HepG2 (cell line): ENCODE results near the gene CSHL1. TPM values are rescaled to one million over a fixed set of nuclear protein-coding genes. Genes with fewer than 3 reads are reported as not detected.
A peak's percentile ranks its signal among the peaks of the same experiment; 100 is the strongest.

Experiments
- ARHGAP35 ChIP-seq: sonication (generic); formaldehyde crosslinking; IDR thresholded peaks from 2 replicates; pipeline ENCODE4 v1.9.0; 2022; ENCODE audit warnings: mild to moderate bottlenecking, inconsistent platforms, moderate library complexity, missing genetic modification reagents, borderline replicate concordance
- CBX2 ChIP-seq, 2 experiments: fragments of 200-600 bp in 1 of 2; sonication (generic); formaldehyde crosslinking in 1 of 2; IDR thresholded peaks; 2 replicates each; pipeline versions ENCODE4 v1.7.0 to v1.8.1; 2018 to 2022; ENCODE audit warnings: low read depth in 2 of 2, low read length in 1 of 2, mild to moderate bottlenecking in 1 of 2, missing genetic modification reagents in 1 of 2
- DNMT3B ChIP-seq: conservative IDR thresholded peaks from 2 replicates; pipeline ENCODE4 v1.6.1; 2016; ENCODE audit warnings: missing biosample characterization, control low read depth
- EEA1 ChIP-seq: sonication (generic); formaldehyde crosslinking; IDR thresholded peaks from 2 replicates; pipeline ENCODE4 v1.5.1; 2020; ENCODE audit warnings: mild to moderate bottlenecking, missing genetic modification reagents, borderline replicate concordance
- EP300 ChIP-seq, 3 experiments: sonication (generic) in 1 of 3; formaldehyde crosslinking in 1 of 3; IDR thresholded peaks; 2 replicates each; pipeline versions ENCODE4 v1.5.1 to v1.6.1; 2011 to 2020; ENCODE audit warnings: low read depth in 2 of 3, low read length in 2 of 3, borderline replicate concordance in 1 of 3, improper control_type of control experiment in 1 of 3, mild to moderate bottlenecking in 1 of 3, missing genetic modification reagents in 1 of 3, moderate library complexity in 1 of 3
- FIP1L1 ChIP-seq: fragments of 200-400 bp; formaldehyde crosslinking; IDR thresholded peaks from 2 replicates; pipeline ENCODE4 v1.6.1; 2018; ENCODE audit warnings: low read depth, mild to moderate bottlenecking, low read length, moderate library complexity, borderline replicate concordance; ENCODE audit not compliant: insufficient read depth
- PCBP1 ChIP-seq: fragments of 200-400 bp; formaldehyde crosslinking; IDR thresholded peaks from 2 replicates; pipeline ENCODE4 v1.6.1; 2017; ENCODE audit warnings: mild to moderate bottlenecking, low read depth, low read length, borderline replicate concordance
- WIZ ChIP-seq: sonication (generic); formaldehyde crosslinking; IDR thresholded peaks from 2 replicates; pipeline ENCODE4 v1.5.1; 2020; ENCODE audit warnings: mild to moderate bottlenecking, missing genetic modification reagents
- ZBTB1 ChIP-seq: sonication (generic); formaldehyde crosslinking; IDR thresholded peaks from 2 replicates; pipeline ENCODE4 v1.4.0; 2020; ENCODE audit warnings: missing genetic modification reagents, borderline replicate concordance
- ZNF296 ChIP-seq: sonication (generic); formaldehyde crosslinking; conservative IDR thresholded peaks from 2 replicates; pipeline ENCODE4 v1.5.0; 2020; ENCODE audit warnings: mild to moderate bottlenecking, missing genetic modification reagents
- ZNF484 ChIP-seq: sonication (generic); formaldehyde crosslinking; IDR thresholded peaks from 2 replicates; pipeline ENCODE4 v1.5.1; 2020; ENCODE audit warnings: mild to moderate bottlenecking, low read depth, missing genetic modification reagents, borderline replicate concordance
- ZNF572 ChIP-seq: sonication (generic); formaldehyde crosslinking; IDR thresholded peaks from 2 replicates; pipeline ENCODE4 v1.5.1; 2020; ENCODE audit warnings: mild to moderate bottlenecking, missing genetic modification reagents
- ZNF598 ChIP-seq: sonication (generic); formaldehyde crosslinking; IDR thresholded peaks from 2 replicates; pipeline ENCODE4 v1.5.1; 2020; ENCODE audit warnings: mild to moderate bottlenecking, missing genetic modification reagents, borderline replicate concordance
- ZNF614 ChIP-seq: IDR thresholded peaks from 2 replicates; pipeline ENCODE4 v1.6.1; 2018; ENCODE audit warnings: missing biosample characterization, missing genetic modification reagents, inconsistent platforms, borderline replicate concordance
- ZSCAN21 ChIP-seq: sonication (generic); formaldehyde crosslinking; IDR thresholded peaks from 2 replicates; pipeline ENCODE4 v1.8.0; 2022; ENCODE audit warnings: mild to moderate bottlenecking, missing genetic modification reagents, moderate library complexity, borderline replicate concordance
- polyA plus RNA-seq, 8 experiments: library from polyadenylated mRNA; depleted of rRNA in 3 of 8; stranded (reverse) in 7 of 8; unstranded in 1 of 8; fragments of >200 nt; fragmentation: Illumina TruSeq in 4 of 8; extraction: Trizol in 4 of 8; gene quantifications; 2 replicates each; pipeline versions ENCODE4 v1.2.1 to v1.2.3, GENCODE V29; 2011 to 2016; ENCODE audit warnings: low read depth in 4 of 8, missing spikeins in 1 of 8, mixed read lengths in 1 of 8; ENCODE audit not compliant: insufficient read depth in 1 of 8
- total RNA-seq, 5 experiments: library from RNA; depleted of rRNA; stranded (reverse); fragments of >200 nt; fragmentation: Illumina TruSeq; extraction: Trizol; gene quantifications; 2 replicates each; pipeline ENCODE4 v1.2.3, GENCODE V29; 2016; ENCODE audit warnings: low read depth in 1 of 5
- TF ChIP-seq, protein P1 (sequence below): sonication (generic); formaldehyde crosslinking; IDR thresholded peaks from 2 replicates; pipeline ENCODE4 v1.5.1; 2020; ENCODE audit warnings: missing genetic modification reagents, mild to moderate bottlenecking, borderline replicate concordance
- TF ChIP-seq, protein P2 (sequence below): sonication (generic); formaldehyde crosslinking; IDR thresholded peaks from 2 replicates; pipeline ENCODE4 v1.5.0; 2020; ENCODE audit warnings: missing genetic modification reagents
- TF ChIP-seq, protein P3 (sequence below): sonication (generic); formaldehyde crosslinking; IDR thresholded peaks from 2 replicates; pipeline ENCODE4 v1.5.1; 2020; ENCODE audit warnings: missing genetic modification reagents, mild to moderate bottlenecking, borderline replicate concordance
- TF ChIP-seq, protein P4 (sequence below): sonication (generic); formaldehyde crosslinking; IDR thresholded peaks from 2 replicates; pipeline ENCODE4 v1.4.0; 2020; ENCODE audit warnings: mild to moderate bottlenecking, missing genetic modification reagents
- TF ChIP-seq, protein P5 (sequence below): IDR thresholded peaks from 2 replicates; pipeline ENCODE4 v1.4.0; 2020; ENCODE audit warnings: mild to moderate bottlenecking, missing genetic modification reagents

The CSHL1 gene
- total and polyA plus RNA-seq, 2 of the 13 experiments (the other 11 are each of a cell fraction or from before 2014, with no cell fraction given) = not detected

DNA sequence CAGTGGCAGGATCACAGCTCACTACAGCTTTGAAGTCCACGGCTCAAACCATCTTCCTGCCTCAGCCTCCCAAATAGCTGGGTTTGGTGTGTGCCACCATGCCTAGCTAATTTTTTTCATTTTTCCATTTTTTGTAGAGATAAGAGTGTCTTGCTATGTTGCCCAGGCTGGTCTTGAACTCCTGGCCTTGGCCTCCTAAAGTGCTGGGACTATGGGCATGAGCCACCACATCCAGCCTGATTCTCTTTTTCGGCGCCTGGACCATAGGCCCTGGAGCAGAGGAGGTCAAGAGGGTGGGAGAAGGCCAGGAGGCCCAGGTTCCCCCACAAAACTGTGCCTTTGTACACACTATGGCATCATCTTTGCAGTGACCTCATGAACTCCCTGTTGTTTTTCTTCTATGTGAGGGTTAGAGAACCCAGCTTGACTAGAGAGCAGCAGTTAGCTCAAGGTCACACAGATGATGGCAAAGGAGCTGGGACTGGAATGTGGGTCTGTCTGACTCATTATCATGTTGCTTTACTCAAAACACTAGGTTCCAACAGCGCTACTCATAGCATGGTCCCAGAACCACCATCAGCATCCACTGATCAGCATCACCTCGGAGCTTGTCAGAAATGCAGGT is 45.4 kb upstream of the CSHL1 start (continued):
- TF ChIP-seq ZNF572 (CRISPR knock-in tag) = no peak
- no peak for TF ChIP-seq PCBP1
- no peak for TF ChIP-seq ZBTB1
- TF ChIP-seq, protein P1, sequence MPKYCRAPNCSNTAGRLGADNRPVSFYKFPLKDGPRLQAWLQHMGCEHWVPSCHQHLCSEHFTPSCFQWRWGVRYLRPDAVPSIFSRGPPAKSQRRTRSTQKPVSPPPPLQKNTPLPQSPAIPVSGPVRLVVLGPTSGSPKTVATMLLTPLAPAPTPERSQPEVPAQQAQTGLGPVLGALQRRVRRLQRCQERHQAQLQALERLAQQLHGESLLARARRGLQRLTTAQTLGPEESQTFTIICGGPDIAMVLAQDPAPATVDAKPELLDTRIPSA (CRISPR knock-in tag) = no peak
- TF ChIP-seq ZNF598 (CRISPR knock-in tag) = no peak
- TF ChIP-seq ZNF484 (CRISPR knock-in tag) = no peak
- TF ChIP-seq FIP1L1 = no peak
- TF ChIP-seq DNMT3B = peak; percentile 90; the same call in 1 of the 2 replicates
- TF ChIP-seq, protein P2, sequence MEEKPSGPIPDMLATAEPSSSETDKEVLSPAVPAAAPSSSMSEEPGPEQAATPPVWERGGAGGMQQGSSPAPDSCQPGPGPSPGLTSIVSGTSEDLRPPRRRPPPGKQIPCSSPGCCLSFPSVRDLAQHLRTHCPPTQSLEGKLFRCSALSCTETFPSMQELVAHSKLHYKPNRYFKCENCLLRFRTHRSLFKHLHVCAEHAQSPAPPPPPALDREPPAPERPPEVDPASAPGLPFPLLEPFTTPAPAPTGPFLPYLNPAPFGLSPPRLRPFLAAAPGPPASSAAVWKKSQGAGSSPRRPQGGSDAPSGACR = no peak
- TF ChIP-seq EP300 (IDR thresholded peaks at IDR 0.05; ENCODE audit: low read depth in 2 of 2, low read length in 2 of 2) = peak in 1 of 2 experiments; percentile 49; a peak in 1 of 4 replicates
- no peak; the same call in 1 of the 2 replicates for TF ChIP-seq EP300 (CRISPR knock-in tag; IDR thresholded peaks at IDR 0.05; ENCODE audit: borderline replicate concordance)
- TF ChIP-seq, protein P3, sequence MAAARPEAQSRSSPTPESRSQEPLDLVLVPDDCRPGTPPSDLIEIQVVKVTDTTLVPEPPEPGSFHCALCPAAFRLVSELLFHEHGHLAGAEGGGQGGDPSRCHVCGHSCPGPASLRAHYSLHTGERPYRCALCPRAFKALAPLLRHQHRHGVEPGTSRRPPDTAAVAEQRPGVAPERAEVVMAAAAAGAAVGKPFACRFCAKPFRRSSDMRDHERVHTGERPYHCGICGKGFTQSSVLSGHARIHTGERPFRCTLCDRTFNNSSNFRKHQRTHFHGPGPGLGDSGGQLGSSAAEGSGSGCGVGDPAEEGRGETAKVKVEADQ (CRISPR knock-in tag) = no peak
- TF ChIP-seq, protein P4, sequence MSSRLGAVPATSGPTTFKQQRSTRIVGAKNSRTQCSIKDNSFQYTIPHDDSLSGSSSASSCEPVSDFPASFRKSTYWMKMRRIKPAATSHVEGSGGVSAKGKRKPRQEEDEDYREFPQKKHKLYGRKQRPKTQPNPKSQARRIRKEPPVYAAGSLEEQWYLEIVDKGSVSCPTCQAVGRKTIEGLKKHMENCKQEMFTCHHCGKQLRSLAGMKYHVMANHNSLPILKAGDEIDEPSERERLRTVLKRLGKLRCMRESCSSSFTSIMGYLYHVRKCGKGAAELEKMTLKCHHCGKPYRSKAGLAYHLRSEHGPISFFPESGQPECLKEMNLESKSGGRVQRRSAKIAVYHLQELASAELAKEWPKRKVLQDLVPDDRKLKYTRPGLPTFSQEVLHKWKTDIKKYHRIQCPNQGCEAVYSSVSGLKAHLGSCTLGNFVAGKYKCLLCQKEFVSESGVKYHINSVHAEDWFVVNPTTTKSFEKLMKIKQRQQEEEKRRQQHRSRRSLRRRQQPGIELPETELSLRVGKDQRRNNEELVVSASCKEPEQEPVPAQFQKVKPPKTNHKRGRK (CRISPR knock-in tag) = no peak
- TF ChIP-seq ARHGAP35 (CRISPR knock-in tag) = no peak
- no peak for TF ChIP-seq WIZ (CRISPR knock-in tag)
- TF ChIP-seq, protein P5, sequence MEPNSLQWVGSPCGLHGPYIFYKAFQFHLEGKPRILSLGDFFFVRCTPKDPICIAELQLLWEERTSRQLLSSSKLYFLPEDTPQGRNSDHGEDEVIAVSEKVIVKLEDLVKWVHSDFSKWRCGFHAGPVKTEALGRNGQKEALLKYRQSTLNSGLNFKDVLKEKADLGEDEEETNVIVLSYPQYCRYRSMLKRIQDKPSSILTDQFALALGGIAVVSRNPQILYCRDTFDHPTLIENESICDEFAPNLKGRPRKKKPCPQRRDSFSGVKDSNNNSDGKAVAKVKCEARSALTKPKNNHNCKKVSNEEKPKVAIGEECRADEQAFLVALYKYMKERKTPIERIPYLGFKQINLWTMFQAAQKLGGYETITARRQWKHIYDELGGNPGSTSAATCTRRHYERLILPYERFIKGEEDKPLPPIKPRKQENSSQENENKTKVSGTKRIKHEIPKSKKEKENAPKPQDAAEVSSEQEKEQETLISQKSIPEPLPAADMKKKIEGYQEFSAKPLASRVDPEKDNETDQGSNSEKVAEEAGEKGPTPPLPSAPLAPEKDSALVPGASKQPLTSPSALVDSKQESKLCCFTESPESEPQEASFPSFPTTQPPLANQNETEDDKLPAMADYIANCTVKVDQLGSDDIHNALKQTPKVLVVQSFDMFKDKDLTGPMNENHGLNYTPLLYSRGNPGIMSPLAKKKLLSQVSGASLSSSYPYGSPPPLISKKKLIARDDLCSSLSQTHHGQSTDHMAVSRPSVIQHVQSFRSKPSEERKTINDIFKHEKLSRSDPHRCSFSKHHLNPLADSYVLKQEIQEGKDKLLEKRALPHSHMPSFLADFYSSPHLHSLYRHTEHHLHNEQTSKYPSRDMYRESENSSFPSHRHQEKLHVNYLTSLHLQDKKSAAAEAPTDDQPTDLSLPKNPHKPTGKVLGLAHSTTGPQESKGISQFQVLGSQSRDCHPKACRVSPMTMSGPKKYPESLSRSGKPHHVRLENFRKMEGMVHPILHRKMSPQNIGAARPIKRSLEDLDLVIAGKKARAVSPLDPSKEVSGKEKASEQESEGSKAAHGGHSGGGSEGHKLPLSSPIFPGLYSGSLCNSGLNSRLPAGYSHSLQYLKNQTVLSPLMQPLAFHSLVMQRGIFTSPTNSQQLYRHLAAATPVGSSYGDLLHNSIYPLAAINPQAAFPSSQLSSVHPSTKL (CRISPR knock-in tag) = peak; percentile 88
- no peak for TF ChIP-seq ZNF296 (CRISPR knock-in tag)
- no peak for TF ChIP-seq ZNF614
- TF ChIP-seq ZSCAN21 = no peak
- no peak for TF ChIP-seq EEA1 (CRISPR knock-in tag)
- TF ChIP-seq CBX2 (IDR thresholded peaks at IDR 0.05; ENCODE audit: low read depth, low read length) = no peak
- TF ChIP-seq CBX2 (CRISPR knock-in tag; IDR thresholded peaks at IDR 0.05; ENCODE audit: low read depth) = no peak
